Breast epithelium (tissue), 3 donors: ENCODE measurements around the gene OTOS.

Experiments
- POLR2A ChIP-seq: fragments of 450-650 bp; IDR thresholded peaks from one replicate; pipeline ENCODE4 v1.6.1; 2016; ENCODE audit warnings: antibody characterized with exemption, mild to moderate bottlenecking, moderate library complexity
- POLR2AphosphoS5 ChIP-seq, 3 donors: sonication (generic); formaldehyde crosslinking; IDR thresholded peaks; one replicate each; pipeline ENCODE4 v1.6.1; 2017; ENCODE audit warnings: antibody characterized with exemption in 3 of 3
- TF ChIP-seq, protein P1 (sequence below), 3 donors: fragments of 450-650 bp; IDR thresholded peaks; one replicate each; pipeline ENCODE4 v1.5.1; 2016 to 2017; ENCODE audit warnings: antibody characterized with exemption in 3 of 3, mild to moderate bottlenecking in 3 of 3, moderate library complexity in 3 of 3

DNA sequence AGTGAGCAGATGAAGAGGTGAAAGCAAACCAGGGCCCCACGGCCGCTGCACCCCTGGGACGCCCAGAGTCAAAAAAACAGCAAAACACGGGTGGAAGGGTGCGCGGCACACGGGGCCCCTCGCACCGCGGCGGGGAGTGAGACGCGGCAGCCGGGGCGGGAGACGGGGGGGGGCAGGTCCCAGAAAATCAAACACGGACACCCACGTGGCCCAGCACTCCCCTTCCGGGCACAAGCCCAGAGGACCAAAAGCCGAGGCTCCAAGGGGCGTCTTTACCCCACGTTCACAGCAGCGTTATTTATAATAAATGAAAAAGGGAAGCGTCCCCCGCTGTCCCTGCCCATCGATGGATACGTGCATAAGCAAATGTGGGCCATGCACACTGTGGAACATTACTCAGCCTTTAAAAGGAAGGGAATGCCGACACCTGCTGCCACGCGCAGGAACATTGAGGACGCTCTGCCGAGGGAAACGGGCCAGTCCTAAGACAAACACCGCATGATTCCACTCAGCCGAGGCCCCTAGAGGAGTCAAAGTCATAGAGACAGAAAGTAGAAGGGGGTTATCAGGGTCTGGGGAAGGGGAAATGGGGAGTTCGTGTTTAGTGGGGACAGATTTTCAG, 3.7 kb downstream of the OTOS start:
- TF ChIP-seq, protein P1, sequence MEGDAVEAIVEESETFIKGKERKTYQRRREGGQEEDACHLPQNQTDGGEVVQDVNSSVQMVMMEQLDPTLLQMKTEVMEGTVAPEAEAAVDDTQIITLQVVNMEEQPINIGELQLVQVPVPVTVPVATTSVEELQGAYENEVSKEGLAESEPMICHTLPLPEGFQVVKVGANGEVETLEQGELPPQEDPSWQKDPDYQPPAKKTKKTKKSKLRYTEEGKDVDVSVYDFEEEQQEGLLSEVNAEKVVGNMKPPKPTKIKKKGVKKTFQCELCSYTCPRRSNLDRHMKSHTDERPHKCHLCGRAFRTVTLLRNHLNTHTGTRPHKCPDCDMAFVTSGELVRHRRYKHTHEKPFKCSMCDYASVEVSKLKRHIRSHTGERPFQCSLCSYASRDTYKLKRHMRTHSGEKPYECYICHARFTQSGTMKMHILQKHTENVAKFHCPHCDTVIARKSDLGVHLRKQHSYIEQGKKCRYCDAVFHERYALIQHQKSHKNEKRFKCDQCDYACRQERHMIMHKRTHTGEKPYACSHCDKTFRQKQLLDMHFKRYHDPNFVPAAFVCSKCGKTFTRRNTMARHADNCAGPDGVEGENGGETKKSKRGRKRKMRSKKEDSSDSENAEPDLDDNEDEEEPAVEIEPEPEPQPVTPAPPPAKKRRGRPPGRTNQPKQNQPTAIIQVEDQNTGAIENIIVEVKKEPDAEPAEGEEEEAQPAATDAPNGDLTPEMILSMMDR (IDR thresholded peaks at IDR 0.05) = no peak
- TF ChIP-seq POLR2A (no peak), POLR2AphosphoS5 (IDR thresholded peaks at IDR 0.05) (no peak)
